ENCODE data around the gene GPATCH8. TPM values are rescaled to one million over a fixed set of nuclear protein-coding genes. Genes with fewer than 3 reads are reported as not detected.

Gene GPATCH8
- total RNA-seq, 1 experiment from 2014 or later, result 51.5 TPM

DNA sequence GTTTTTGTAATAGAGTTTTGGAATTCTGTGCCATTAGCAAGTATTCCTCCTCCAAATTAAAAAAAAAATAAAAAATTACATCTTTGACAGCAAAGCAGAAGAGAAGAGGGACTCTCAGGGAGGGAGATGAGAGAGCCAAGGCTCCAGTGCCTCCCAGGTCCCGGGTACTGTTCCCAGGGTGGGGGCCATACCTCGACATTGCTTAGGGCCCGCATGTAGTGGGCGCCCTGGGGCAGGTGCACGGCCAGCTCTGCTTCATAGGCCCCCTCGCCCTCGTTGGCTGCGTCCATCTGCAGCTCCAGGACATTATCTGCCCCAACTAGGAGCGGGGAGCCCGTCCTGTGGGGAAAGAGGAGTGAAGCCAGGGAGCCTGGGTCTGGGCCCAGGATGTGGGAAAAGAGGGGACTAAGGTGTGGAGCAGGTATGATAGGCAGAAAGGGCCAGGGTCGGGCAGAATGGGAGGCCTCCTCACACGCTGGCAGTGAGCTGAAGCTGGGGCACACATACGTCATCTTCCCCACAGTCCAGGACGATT, 125.0 kb downstream of the GPATCH8 start:
- DNase-seq, result no peak
- no peak overlapping the region for H3K9ac ChIP-seq (ENCODE audit: extremely low read depth, insufficient read length, low read length)
- Mint-ChIP-seq H3K4me3 (no peak overlapping the region), H3K27ac (no peak overlapping the region; a peak in 1 of 7 replicates), H3K9me3 (no peaks in the 10 kb centered on the region; a peak in 1 of 5 replicates), H3K4me1 (peaks cover 7 to 26% of the 10 kb centered on the region in 2 experiments), H3K27me3 (ENCODE audit: low read depth) (peaks cover 19% of the 10 kb centered on the region), H3K36me3 (ENCODE audit: insufficient read depth in 1 of 3, low read depth in 3 of 3) (peaks cover 0 to 4% (median 0%) of the 10 kb centered on the region in 3 experiments; a peak in 1 of 7 replicates)
- H4K8ac ChIP-seq (replicated peaks; ENCODE audit: insufficient read length, low read depth, low read length), result no peak overlapping the region
- H3K18ac ChIP-seq (ENCODE audit: insufficient read length, low read depth, low read length), result no peak overlapping the region
- H2BK15ac ChIP-seq (ENCODE audit: low read depth, low read length), result no peak overlapping the region
- peaks cover 5% of the 10 kb centered on the region for H3K23me2 ChIP-seq (ENCODE audit: insufficient read length, low read depth, low read length, poor library complexity, severe bottlenecking)
- H3T11ph ChIP-seq (ENCODE audit: low read length), result no peak overlapping the region
- H4K91ac ChIP-seq (ENCODE audit: insufficient read length, low read depth, low read length), result no peak overlapping the region
- H3K56ac ChIP-seq (ENCODE audit: insufficient read length, low read depth, low read length), result no peak overlapping the region
- H4K5ac ChIP-seq (ENCODE audit: insufficient read length, low read depth, low read length), result no peak overlapping the region
- H2BK5ac ChIP-seq (ENCODE audit: insufficient read length, low read length), result no peak overlapping the region
- TF ChIP-seq, protein P1, sequence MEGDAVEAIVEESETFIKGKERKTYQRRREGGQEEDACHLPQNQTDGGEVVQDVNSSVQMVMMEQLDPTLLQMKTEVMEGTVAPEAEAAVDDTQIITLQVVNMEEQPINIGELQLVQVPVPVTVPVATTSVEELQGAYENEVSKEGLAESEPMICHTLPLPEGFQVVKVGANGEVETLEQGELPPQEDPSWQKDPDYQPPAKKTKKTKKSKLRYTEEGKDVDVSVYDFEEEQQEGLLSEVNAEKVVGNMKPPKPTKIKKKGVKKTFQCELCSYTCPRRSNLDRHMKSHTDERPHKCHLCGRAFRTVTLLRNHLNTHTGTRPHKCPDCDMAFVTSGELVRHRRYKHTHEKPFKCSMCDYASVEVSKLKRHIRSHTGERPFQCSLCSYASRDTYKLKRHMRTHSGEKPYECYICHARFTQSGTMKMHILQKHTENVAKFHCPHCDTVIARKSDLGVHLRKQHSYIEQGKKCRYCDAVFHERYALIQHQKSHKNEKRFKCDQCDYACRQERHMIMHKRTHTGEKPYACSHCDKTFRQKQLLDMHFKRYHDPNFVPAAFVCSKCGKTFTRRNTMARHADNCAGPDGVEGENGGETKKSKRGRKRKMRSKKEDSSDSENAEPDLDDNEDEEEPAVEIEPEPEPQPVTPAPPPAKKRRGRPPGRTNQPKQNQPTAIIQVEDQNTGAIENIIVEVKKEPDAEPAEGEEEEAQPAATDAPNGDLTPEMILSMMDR (conservative IDR thresholded peaks at IDR 0.05), result no peak
- no peak overlapping the region for H3K23ac ChIP-seq (ENCODE audit: insufficient read length, low read depth, low read length)
- H3K27me3 ChIP-seq (ENCODE audit: insufficient read depth, low read length), result peaks cover 2% of the 10 kb centered on the region; the same call in 1 of the 2 replicates
- peaks cover 8% of the 10 kb centered on the region for H3K4me1 ChIP-seq (ENCODE audit: insufficient read depth, low read length)
- H3K14ac ChIP-seq (ENCODE audit: insufficient read depth, low read length), result no peak overlapping the region
- H4K20me1 ChIP-seq (ENCODE audit: control insufficient read depth, insufficient read depth, insufficient read length), result no peaks in the 10 kb centered on the region
- no peak overlapping the region for H2BK20ac ChIP-seq (ENCODE audit: low read depth, low read length, poor library complexity, severe bottlenecking)
- H3K79me2 ChIP-seq (ENCODE audit: insufficient read depth, low read length), result no peaks in the 10 kb centered on the region
- no peak overlapping the region for H2BK12ac ChIP-seq (ENCODE audit: insufficient read length, low read depth, low read length)
- H3K27ac ChIP-seq (ENCODE audit: insufficient read length, low read depth, low read length), result no peak overlapping the region
- H3K4me2 ChIP-seq (ENCODE audit: insufficient read depth, insufficient read length, low read length), result no peak overlapping the region
- H2AFZ ChIP-seq (ENCODE audit: low read length), result no peak overlapping the region
- no peak overlapping the region for H3K4ac ChIP-seq (ENCODE audit: low read depth, low read length)
- no peaks in the 10 kb centered on the region for H3K9me3 ChIP-seq (ENCODE audit: control insufficient read depth, low read depth, low read length)
- no CpG with 5 or more reads among the region's 14 CpGs for WGBS (ENCODE audit: extremely low coverage, insufficient read length, low lambda C conversion rate)
- no peak overlapping the region for H2BK120ac ChIP-seq (ENCODE audit: low read depth, low read length, poor library complexity, severe bottlenecking)
- H2AK5ac ChIP-seq (ENCODE audit: insufficient read length, low read length), result no peak overlapping the region
- H3K79me1 ChIP-seq (ENCODE audit: insufficient read depth, low read depth, low read length, poor library complexity, severe bottlenecking), result no peaks in the 10 kb centered on the region
